KMS-11 (cell line): Measurements from ENCODE around the gene TSC22D2.

Experiments
- H2AFZ ChIP-seq: fragments of 200-600 bp; sonication (generic); 2 replicates; pipeline ENCODE4 v1.6.1; 2016; ENCODE audit warnings: antibody characterized with exemption, mixed run types, low read depth
- H3K27ac ChIP-seq: fragments of 200-600 bp; sonication (generic); 2 replicates; pipeline ENCODE4 v1.6.1; 2016; ENCODE audit warnings: mild to moderate bottlenecking, mixed run types
- H3K27me3 ChIP-seq: fragments of 200-600 bp; sonication (generic); 2 replicates; pipeline ENCODE4 v1.6.1; 2017; ENCODE audit warnings: mild to moderate bottlenecking, low read depth, mixed run types, moderate library complexity; ENCODE audit not compliant: insufficient read depth
- H3K36me3 ChIP-seq: fragments of 200-600 bp; sonication (generic); 2 replicates; pipeline ENCODE4 v1.6.1; 2017; ENCODE audit warnings: mild to moderate bottlenecking, mixed run types; ENCODE audit not compliant: insufficient read depth
- H3K4me1 ChIP-seq: fragments of 200-600 bp; sonication (generic); 2 replicates; pipeline ENCODE4 v1.6.1; 2016; ENCODE audit warnings: mild to moderate bottlenecking, low read depth, mixed run types; ENCODE audit not compliant: poor library complexity, severe bottlenecking
- H3K4me2 ChIP-seq: fragments of 200-600 bp; sonication (generic); 2 replicates; pipeline ENCODE4 v1.7.0; 2016; ENCODE audit warnings: mild to moderate bottlenecking, mixed run types
- H3K4me3 ChIP-seq: fragments of 200-600 bp; sonication (generic); IDR thresholded peaks from 2 replicates; pipeline ENCODE4 v1.6.1; 2017; ENCODE audit warnings: low read depth, low read length, mixed read lengths; ENCODE audit not compliant: insufficient read depth
- H3K79me2 ChIP-seq: fragments of 200-600 bp; sonication (generic); 2 replicates; pipeline ENCODE4 v1.6.1; 2016; ENCODE audit warnings: low read depth, mixed run types; ENCODE audit not compliant: insufficient read depth
- H3K9ac ChIP-seq: fragments of 200-600 bp; sonication (generic); 2 replicates; pipeline ENCODE4 v1.6.1; 2016; ENCODE audit warnings: mild to moderate bottlenecking, mixed run types
- H4K20me1 ChIP-seq: fragments of 200-600 bp; sonication (generic); 2 replicates; pipeline ENCODE4 v1.6.1; 2016; ENCODE audit warnings: mild to moderate bottlenecking, mixed run types; ENCODE audit not compliant: insufficient read depth
- CTCF ChIP-seq: fragments of 200-600 bp; sonication (generic); conservative IDR thresholded peaks from 2 replicates; pipeline ENCODE4 v1.6.1; 2017; ENCODE audit warnings: low read depth, mild to moderate bottlenecking, antibody characterized with exemption, low read length, moderate library complexity, mixed read lengths

Gene TSC22D2

GRCh38 chr3:150411546-150411945 is 3.4 kb downstream of the TSC22D2 start:
- H3K4me1 ChIP-seq, result peaks cover 44% of the 10 kb centered on the region
- peaks cover 49% of the 10 kb centered on the region for H4K20me1 ChIP-seq

GRCh38 chr3:150411976-150412375 is 3.9 kb downstream of the TSC22D2 start:
- no peak overlapping the region for H3K4me3 ChIP-seq
- H3K4me2 ChIP-seq, result peak overlapping the region; percentile 93
- peak overlapping the region; percentile 85; the same call in 1 of the 2 replicates for H3K9ac ChIP-seq
- no peaks in the 10 kb centered on the region for H3K36me3 ChIP-seq
- TF ChIP-seq CTCF, result no peak
- H3K4me1 ChIP-seq, result peaks cover 44% of the 10 kb centered on the region
- no peak overlapping the region for H2AFZ ChIP-seq
- peak overlapping the region; percentile 30; the same call in 1 of the 2 replicates for H3K27ac ChIP-seq
- H3K79me2 ChIP-seq, result peaks cover 81% of the 10 kb centered on the region
- no peaks in the 10 kb centered on the region for H3K27me3 ChIP-seq
- peaks cover 50% of the 10 kb centered on the region for H4K20me1 ChIP-seq

More at GRCh38 chr3:150411546-150411945, 3.4 kb downstream of the TSC22D2 start:
- no peak overlapping the region for H2AFZ ChIP-seq
- H3K4me2 ChIP-seq, result peak overlapping the region; percentile 93
- H3K27me3 ChIP-seq, result no peaks in the 10 kb centered on the region
- H3K4me3 ChIP-seq, result no peak overlapping the region
- H3K36me3 ChIP-seq, result no peaks in the 10 kb centered on the region
- no peak for TF ChIP-seq CTCF
- H3K79me2 ChIP-seq, result peaks cover 77% of the 10 kb centered on the region
- H3K9ac ChIP-seq, result peak overlapping the region; percentile 85; the same call in 1 of the 2 replicates
- peak overlapping the region; percentile 97; the same call in 1 of the 2 replicates for H3K27ac ChIP-seq

- no peaks in the 10 kb centered on the region for H3K27me3 ChIP-seq
- no peak overlapping the region for H2AFZ ChIP-seq
- peaks cover 44% of the 10 kb centered on the region for H3K4me1 ChIP-seq
- H4K20me1 ChIP-seq, result peaks cover 54% of the 10 kb centered on the region
- no peak for TF ChIP-seq CTCF
- no peaks in the 10 kb centered on the region for H3K36me3 ChIP-seq
- H3K27ac ChIP-seq, result peak overlapping the region; percentile 30; the same call in 1 of the 2 replicates
- peak overlapping the region; percentile 96 for H3K4me3 ChIP-seq
- peak overlapping the region; percentile 93 for H3K4me2 ChIP-seq
- H3K9ac ChIP-seq, result peak overlapping the region; percentile 85
- H3K79me2 ChIP-seq, result peaks cover 89% of the 10 kb centered on the region
Observed at GRCh38 chr3:150412561-150413231, 4.6 kb downstream of the TSC22D2 start.

- peaks cover 54% of the 10 kb centered on the region for H4K20me1 ChIP-seq
- peak overlapping the region; percentile 93 for H3K4me2 ChIP-seq
- no peaks in the 10 kb centered on the region for H3K27me3 ChIP-seq
- H3K4me3 ChIP-seq, result no peak overlapping the region
- no peak overlapping the region for H2AFZ ChIP-seq
- H3K9ac ChIP-seq, result 0 out of 2 replicates have a peak overlapping the region, but pooled peaks have one; percentile 85
- no peaks in the 10 kb centered on the region for H3K36me3 ChIP-seq
- peaks cover 44% of the 10 kb centered on the region for H3K4me1 ChIP-seq
- TF ChIP-seq CTCF, result no peak
- peaks cover 100% of the 10 kb centered on the region for H3K79me2 ChIP-seq
- no peak overlapping the region for H3K27ac ChIP-seq
Observed at GRCh38 chr3:150414258-150414657, 6.2 kb downstream of the TSC22D2 start.
